B cell (primary cell): ENCODE data around the gene SLC25A39. TPM values are rescaled to one million over a fixed set of nuclear protein-coding genes. Genes with fewer than 3 reads are reported as not detected.
A peak's percentile ranks its signal among the peaks of the same experiment; 100 is the strongest.
"Not testable (repeated sequence)": the region's sequence is repeated elsewhere in the genome, so short reads cannot be mapped to it uniquely, and the experiment has no call there.

Experiments used
- ATAC-seq: fragments of 200-7000 bp; cut with Tn5 transposase; one replicate; pipeline ENCODE4 v1.10.0; 2021; ENCODE audit warnings: low read depth, mild to moderate bottlenecking, moderate number of reproducible peaks, moderate library complexity
- CTCF ChIA-PET: fragments of 350-600 bp; sonication (Branson Sonifier 250); formaldehyde crosslinking; loops from one replicate; lab custom pipeline; 2021; ENCODE audit warnings: antibody characterized with exemption, inconsistent platforms; lab: Charles Lee
- POLR2A ChIA-PET: fragments of 350-600 bp; sonication (Branson Sonifier 250); formaldehyde crosslinking; loops from one replicate; lab custom pipeline; 2021; ENCODE audit warnings: antibody characterized with exemption; lab: Charles Lee
- DNase-seq: peaks from one replicate; pipeline ENCODE4 v3.0.0; 2013
- H2AFZ ChIP-seq: 2 replicates; pipeline ENCODE4 v1.6.1; 2012; ENCODE audit warnings: mild to moderate bottlenecking, low read depth, low read length; ENCODE audit not compliant: insufficient read depth, poor library complexity, severe bottlenecking
- H3K27ac ChIP-seq, 2 donors: 1 replicate in 1 of 2; 2 replicates in 1 of 2; pipeline ENCODE4 v1.5.1; 2012 to 2013; ENCODE audit warnings: low read length in 2 of 2, mild to moderate bottlenecking in 2 of 2, moderate library complexity in 1 of 2
- H3K27me3 ChIP-seq, 4 experiments: fragments of 200-600 bp in 1 of 4; sonication (generic) in 1 of 4; replicated peaks in 1 of 4; 1 replicate in 2 of 4; 2 replicates in 2 of 4; pipeline versions ENCODE4 v1.6.1 to v1.7.0; 2013 to 2016; ENCODE audit warnings: low read length in 3 of 4, mild to moderate bottlenecking in 2 of 4, mixed read lengths in 1 of 4, moderate library complexity in 1 of 4; ENCODE audit not compliant: insufficient read depth in 4 of 4, control insufficient read depth in 3 of 4; ENCODE audit errors: control extremely low read depth in 1 of 4
- H3K36me3 ChIP-seq, 2 experiments: replicated peaks in 1 of 2; 1 replicate in 1 of 2; 2 replicates in 1 of 2; pipeline versions ENCODE4 v1.6.1 to v1.7.1; 2013; ENCODE audit warnings: low read length in 1 of 2; ENCODE audit not compliant: insufficient read depth in 2 of 2, control insufficient read depth in 1 of 2; ENCODE audit errors: control extremely low read depth in 1 of 2, extremely low read depth in 1 of 2
- H3K4me1 ChIP-seq, 2 donors: fragments of 200-600 bp in 1 of 2; sonication (generic) in 1 of 2; 1 replicate in 1 of 2; 2 replicates in 1 of 2; pipeline versions ENCODE4 v1.5.1 to v1.6.1; 2013 to 2017; ENCODE audit warnings: low read length in 2 of 2; ENCODE audit not compliant: control insufficient read depth in 2 of 2, insufficient read depth in 2 of 2
- H3K4me2 ChIP-seq: replicated peaks from 2 replicates; pipeline ENCODE3; 2012; ENCODE audit warnings: mild to moderate bottlenecking, low read depth, low read length; ENCODE audit not compliant: poor library complexity, severe bottlenecking
- H3K4me3 ChIP-seq, 5 experiments: fragments of 200-600 bp in 1 of 5; sonication (generic) in 1 of 5; 1 replicate in 3 of 5; 2 replicates in 2 of 5; pipeline versions ENCODE4 v1.5.1 to v1.7.0; 2011 to 2016; ENCODE audit warnings: low read length in 4 of 5, mild to moderate bottlenecking in 4 of 5, low read depth in 2 of 5, control low read depth in 1 of 5, moderate library complexity in 1 of 5; ENCODE audit not compliant: insufficient read depth in 1 of 5; ENCODE audit errors: control extremely low read depth in 1 of 5, extremely low read depth in 1 of 5
- H3K79me2 ChIP-seq: fragments of 200-600 bp; sonication (generic); one replicate; pipeline ENCODE4 v1.6.0; 2016; ENCODE audit warnings: low read length; ENCODE audit not compliant: control insufficient read depth, insufficient read depth
- H3K9ac ChIP-seq: fragments of 200-600 bp; sonication (generic); 2 replicates; pipeline ENCODE4 v1.6.1; 2017; ENCODE audit warnings: mild to moderate bottlenecking, low read length, moderate library complexity
- H3K9me3 ChIP-seq, 3 donors: one replicate each; pipeline versions ENCODE4 v1.6.1 to v1.7.1; 2013; ENCODE audit warnings: low read length in 2 of 3; ENCODE audit not compliant: control insufficient read depth in 2 of 3, insufficient read depth in 1 of 3; ENCODE audit errors: control extremely low read depth in 1 of 3
- H4K20me1 ChIP-seq: 2 replicates; pipeline ENCODE4 v1.6.0; 2012; ENCODE audit warnings: mild to moderate bottlenecking, low read length; ENCODE audit not compliant: insufficient read depth, control insufficient read depth, poor library complexity, severe bottlenecking
- H3K27ac Mint-ChIP-seq: one replicate; pipeline ENCODE4 v1.8.0; 2021; ENCODE audit warnings: mixed read lengths
- H3K27me3 Mint-ChIP-seq: one replicate; pipeline ENCODE4 v1.8.0; 2021; ENCODE audit warnings: mixed read lengths
- H3K4me1 Mint-ChIP-seq: one replicate; pipeline ENCODE4 v1.8.0; 2021; ENCODE audit warnings: mixed read lengths
- H3K4me3 Mint-ChIP-seq: one replicate; pipeline ENCODE4 v1.8.0; 2021; ENCODE audit warnings: mixed read lengths
- H3K9me3 Mint-ChIP-seq: one replicate; pipeline ENCODE4 v1.8.0; 2022; ENCODE audit warnings: mixed read lengths; ENCODE audit not compliant: insufficient read depth
- EZH2 ChIP-seq: IDR thresholded peaks from 2 replicates; pipeline ENCODE4 v1.6.1; 2012; ENCODE audit warnings: borderline replicate concordance, low read depth, mild to moderate bottlenecking, moderate library complexity, low read length; ENCODE audit not compliant: insufficient read depth, poor library complexity, severe bottlenecking
- WGBS: methylation state at CpG from one replicate; pipeline ENCODE4 v1.1.5; 2013; ENCODE audit warnings: missing lambda C conversion rate; ENCODE audit not compliant: insufficient coverage; 5-methylcytosine and 5-hydroxymethylcytosine counted together
- intact Hi-C: fragments of 100-400 bp; cut with micrococcal nuclease; formaldehyde crosslinking; loops from one replicate; pipeline ENCODE4 v1.10.0; 2022
- polyA plus RNA-seq: library from polyadenylated mRNA; depleted of rRNA; stranded (reverse); fragments of >200 nt; gene quantifications from 2 replicates; pipeline ENCODE4 v1.2.3, GENCODE V29; 2012
- total RNA-seq, 2 donors: library from RNA; stranded (reverse); fragments of 120-200 nt in 1 of 2; gene quantifications; 1 replicate in 1 of 2; 2 replicates in 1 of 2; pipeline versions ENCODE4 v1.2.3 to v1.2.4, GENCODE V29; 2013 to 2022
- TF ChIP-seq, protein P1 (sequence below): fragments of 200-600 bp; IDR thresholded peaks from one replicate; pipeline ENCODE4 v1.8.0; 2022; ENCODE audit warnings: antibody characterized with exemption, mild to moderate bottlenecking

Gene SLC25A39
- total and polyA plus RNA-seq, 2 donors (not counting 1 experiment from before 2014, with no cell fraction given) = 88.4 to 160 TPM

DNA sequence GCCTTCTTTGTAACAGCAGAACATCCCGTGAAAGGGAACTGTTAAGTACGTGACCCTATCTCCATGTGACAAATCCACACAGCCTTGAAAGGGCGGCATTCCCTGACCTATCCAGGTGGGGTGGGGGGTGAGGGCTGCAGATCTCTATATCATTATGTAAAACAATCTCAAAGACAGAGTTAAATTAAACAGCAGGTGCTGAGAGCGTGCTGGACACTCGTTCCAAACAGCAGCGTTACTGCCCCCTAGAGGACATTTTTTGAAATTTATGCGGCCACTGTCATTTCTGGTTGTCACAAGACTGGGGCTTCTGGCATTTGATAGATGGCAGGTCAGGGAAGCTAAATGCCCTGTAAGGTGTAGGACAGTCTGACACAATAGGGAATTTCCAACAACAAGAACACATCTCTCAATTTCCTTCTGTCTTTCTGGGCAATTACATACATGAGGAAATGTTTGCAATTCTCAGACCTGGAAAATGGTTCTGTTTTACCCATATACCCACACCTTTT lies 6.7 kb upstream of the SLC25A39 start:
- Mint-ChIP-seq H3K9me3 (no peaks in the 10 kb centered on the region), H3K4me3 (no peak overlapping the region), H3K27me3 (no peaks in the 10 kb centered on the region), H3K4me1 (peaks cover 30% of the 10 kb centered on the region), H3K27ac (peak overlapping the region; percentile 38)
- DNase-seq (peak; percentile 87), ATAC-seq (peak; percentile 22)
- H3K36me3 ChIP-seq = no peaks in the 10 kb centered on the region
- H3K4me1 ChIP-seq = peaks cover 8 to 33% of the 10 kb centered on the region in 2 donors
- no peaks in the 10 kb centered on the region for H4K20me1 ChIP-seq
- H3K27me3 ChIP-seq = no peaks in the 10 kb centered on the region
- 0% methylated on average over 3 of the region's 7 CpGs for WGBS
- H3K4me2 ChIP-seq = peak overlapping the region; percentile 1
- H3K9me3 ChIP-seq = no peaks in the 10 kb centered on the region
- no peak overlapping the region for H3K27ac ChIP-seq
- H2AFZ ChIP-seq = no peak overlapping the region
- CTCF ChIA-PET = interaction anchor here (0.5 to 7.4 kb wide), 25 partner anchors 10 to 391 kb away, joined by 3 to 117 read pairs (median 5); partner anchors contain the start of genes FAM171A2, GRN and TMUB2
- no peak for TF ChIP-seq EZH2
- TF ChIP-seq, protein P1, sequence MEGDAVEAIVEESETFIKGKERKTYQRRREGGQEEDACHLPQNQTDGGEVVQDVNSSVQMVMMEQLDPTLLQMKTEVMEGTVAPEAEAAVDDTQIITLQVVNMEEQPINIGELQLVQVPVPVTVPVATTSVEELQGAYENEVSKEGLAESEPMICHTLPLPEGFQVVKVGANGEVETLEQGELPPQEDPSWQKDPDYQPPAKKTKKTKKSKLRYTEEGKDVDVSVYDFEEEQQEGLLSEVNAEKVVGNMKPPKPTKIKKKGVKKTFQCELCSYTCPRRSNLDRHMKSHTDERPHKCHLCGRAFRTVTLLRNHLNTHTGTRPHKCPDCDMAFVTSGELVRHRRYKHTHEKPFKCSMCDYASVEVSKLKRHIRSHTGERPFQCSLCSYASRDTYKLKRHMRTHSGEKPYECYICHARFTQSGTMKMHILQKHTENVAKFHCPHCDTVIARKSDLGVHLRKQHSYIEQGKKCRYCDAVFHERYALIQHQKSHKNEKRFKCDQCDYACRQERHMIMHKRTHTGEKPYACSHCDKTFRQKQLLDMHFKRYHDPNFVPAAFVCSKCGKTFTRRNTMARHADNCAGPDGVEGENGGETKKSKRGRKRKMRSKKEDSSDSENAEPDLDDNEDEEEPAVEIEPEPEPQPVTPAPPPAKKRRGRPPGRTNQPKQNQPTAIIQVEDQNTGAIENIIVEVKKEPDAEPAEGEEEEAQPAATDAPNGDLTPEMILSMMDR = peak; percentile 93
- H3K79me2 ChIP-seq = no peaks in the 10 kb centered on the region
- no peak overlapping the region for H3K9ac ChIP-seq
- no peak overlapping the region for H3K4me3 ChIP-seq
- intact Hi-C loops = loop anchor here (1.0 kb wide), 3 partner anchors 14 to 190 kb away; partner anchors contain the start of genes GRN and HROB
- POLR2A ChIA-PET = interaction anchor here (0.5 to 1.7 kb wide), 5 partner anchors 13 to 182 kb away, joined by 3 to 5 read pairs (median 4); partner anchors contain the start of gene GRN

DNA sequence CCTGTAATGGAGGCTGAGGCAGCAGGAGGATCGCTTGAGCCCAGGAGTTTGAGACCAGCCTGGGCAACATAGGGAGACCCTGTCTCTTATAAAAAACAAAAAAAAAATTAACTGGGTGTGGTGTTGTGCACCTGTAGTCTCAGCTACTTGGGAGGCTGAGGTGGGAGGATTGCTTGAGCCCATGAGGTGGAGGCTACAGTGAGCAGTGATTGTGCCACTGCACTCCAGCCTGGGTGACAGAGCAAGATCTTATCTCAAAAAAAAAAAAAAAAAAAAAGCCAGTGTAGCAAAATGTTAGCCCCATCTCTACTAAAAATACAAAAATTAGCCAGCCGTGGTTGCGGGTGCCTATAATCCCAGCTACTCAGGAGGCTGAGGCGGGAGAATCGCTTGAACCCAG lies 5.6 kb upstream of the SLC25A39 start:
- H3K36me3 ChIP-seq = not testable (repeated sequence)
- CTCF ChIA-PET = interaction anchor here (0.7 to 7.4 kb wide), 22 partner anchors 11 to 161 kb away, joined by 3 to 117 read pairs (median 6); partner anchors contain the start of genes FAM171A2, GRN and TMUB2

DNA sequence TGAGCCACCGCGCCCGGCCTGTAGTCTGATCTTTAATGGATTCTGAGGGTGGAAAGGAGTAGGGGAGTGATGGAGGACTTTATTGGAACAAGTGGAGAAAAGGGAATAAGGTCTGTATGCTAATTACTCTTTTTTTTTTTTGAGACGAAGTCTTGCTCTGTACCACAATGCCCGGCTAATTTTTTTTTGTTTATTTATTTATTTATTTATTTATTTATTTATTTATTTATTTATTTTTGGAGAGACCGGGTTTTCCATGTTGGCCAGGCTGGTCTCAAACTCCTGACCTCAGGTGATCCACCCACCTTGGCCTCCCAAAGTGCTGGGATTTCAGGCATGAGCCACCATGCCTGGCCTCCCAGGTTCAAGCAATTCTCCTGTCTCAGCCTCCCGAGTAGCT lies 4.9 kb upstream of the SLC25A39 start:
- H3K4me2 ChIP-seq, H3K27ac ChIP-seq, H3K27ac Mint-ChIP-seq, DNase-seq, H3K9me3 ChIP-seq, H3K9ac ChIP-seq, H3K27me3 Mint-ChIP-seq, H3K4me3 ChIP-seq, intact Hi-C loops, H4K20me1 ChIP-seq, H3K79me2 ChIP-seq, H3K9me3 Mint-ChIP-seq, H3K4me3 Mint-ChIP-seq, ATAC-seq, H3K36me3 ChIP-seq, H3K27me3 ChIP-seq, H2AFZ ChIP-seq: not testable (repeated sequence)
- 100% methylated on average over 5 of the region's 7 CpGs for WGBS
- peaks cover 3 to 33% of the 10 kb centered on the region in 2 donors for H3K4me1 ChIP-seq
- ChIA-PET POLR2A (interaction anchor here (0.7 kb wide), 1 partner anchor 20 kb away, joined by 5 read pairs; no protein-coding TSS in a partner anchor), CTCF (interaction anchor here (1.1 to 7.4 kb wide), 8 partner anchors 15 to 125 kb away, joined by 4 to 117 read pairs (median 12); partner anchors contain the start of gene GRN)
- H3K4me1 Mint-ChIP-seq = peaks cover 29% of the 10 kb centered on the region

More for the DNA sequence above, 5.6 kb upstream of the SLC25A39 start:
- H3K9ac ChIP-seq, DNase-seq, H3K9me3 Mint-ChIP-seq, H4K20me1 ChIP-seq, intact Hi-C loops, H3K27ac Mint-ChIP-seq, H3K27me3 Mint-ChIP-seq, H3K4me3 ChIP-seq, H3K79me2 ChIP-seq, H3K4me2 ChIP-seq, H3K27me3 ChIP-seq, ATAC-seq, H3K4me3 Mint-ChIP-seq, H2AFZ ChIP-seq, H3K27ac ChIP-seq, H3K9me3 ChIP-seq: not testable (repeated sequence)
- H3K4me1 ChIP-seq = peaks cover 8 to 37% of the 10 kb centered on the region in 2 donors
- POLR2A ChIA-PET = interaction anchor here (0.6 to 1.7 kb wide), 5 partner anchors 15 to 120 kb away, joined by 3 to 5 read pairs (median 4); partner anchors contain the start of gene GRN
- peaks cover 30% of the 10 kb centered on the region for H3K4me1 Mint-ChIP-seq
- WGBS = no CpG with 5 or more reads among the region's 5 CpGs
